ENCODE data around the gene ALPL. TPM values are rescaled to one million over a fixed set of nuclear protein-coding genes. Genes with fewer than 3 reads are reported as not detected.

ALPL gene
- polyA plus RNA-seq, 1 donor from 2014 or later: 0.42 TPM

GRCh38 chr1:21531241-21531640 lies 22.0 kb downstream of the ALPL start:
- TF ChIP-seq EP300 (conservative IDR thresholded peaks at IDR 0.05; ENCODE audit: poor library complexity, severe bottlenecking): no peak
- TF ChIP-seq POLR2AphosphoS5 (IDR thresholded peaks at IDR 0.05): no peak
- TF ChIP-seq SMC3 (conservative IDR thresholded peaks at IDR 0.05; ENCODE audit: poor library complexity): no peak
- TF ChIP-seq MXI1 (conservative IDR thresholded peaks at IDR 0.05; ENCODE audit: poor library complexity, severe bottlenecking): no peak
- no peaks in the 10 kb centered on the region for H3K9me3 ChIP-seq (ENCODE audit: low read length)
- no peak overlapping the region for H2AFZ ChIP-seq (ENCODE audit: low read depth, low read length)
- H4K20me1 ChIP-seq (ENCODE audit: insufficient read depth): no peaks in the 10 kb centered on the region
- H3K27ac ChIP-seq (ENCODE audit: low read length): no peak overlapping the region
- no peak overlapping the region for H3K9ac ChIP-seq (ENCODE audit: low read length)
- H3K27me3 ChIP-seq (ENCODE audit: insufficient read depth, low read depth, low read length): no peaks in the 10 kb centered on the region
- no peak overlapping the region for H3K4me3 ChIP-seq (ENCODE audit: low read length)
- H3K9me2 ChIP-seq (ENCODE audit: insufficient read depth, low read length): no peaks in the 10 kb centered on the region
- no peaks in the 10 kb centered on the region for H3F3A ChIP-seq (ENCODE audit: insufficient read depth, low read length, poor library complexity, severe bottlenecking)
- no peaks in the 10 kb centered on the region for H3K36me3 ChIP-seq (ENCODE audit: insufficient read depth, low read length)
- no peaks in the 10 kb centered on the region for H3K79me2 ChIP-seq (replicated peaks; ENCODE audit: insufficient read depth, low read length)
- no peak overlapping the region for H3K4me2 ChIP-seq (ENCODE audit: low read length)

GRCh38 chr1:21532496-21532895 lies 23.3 kb downstream of the ALPL start:
- Histone ChIP-seq H3K79me2 (replicated peaks; ENCODE audit: insufficient read depth, low read length) (no peaks in the 10 kb centered on the region), H2AFZ (ENCODE audit: low read depth, low read length) (no peak overlapping the region), H3F3A (ENCODE audit: insufficient read depth, low read length, poor library complexity, severe bottlenecking) (no peaks in the 10 kb centered on the region), H3K4me2 (ENCODE audit: low read length) (no peak overlapping the region), H3K4me3 (ENCODE audit: low read length) (no peak overlapping the region), H4K20me1 (ENCODE audit: insufficient read depth) (no peaks in the 10 kb centered on the region), H3K9me3 (ENCODE audit: low read length) (no peaks in the 10 kb centered on the region), H3K27me3 (ENCODE audit: insufficient read depth, low read depth, low read length) (no peaks in the 10 kb centered on the region), H3K9ac (ENCODE audit: low read length) (no peak overlapping the region), H3K9me2 (ENCODE audit: insufficient read depth, low read length) (no peaks in the 10 kb centered on the region), H3K36me3 (ENCODE audit: insufficient read depth, low read length) (no peaks in the 10 kb centered on the region), H3K27ac (ENCODE audit: low read length) (no peak overlapping the region)
- TF ChIP-seq MXI1 (conservative IDR thresholded peaks at IDR 0.05; ENCODE audit: poor library complexity, severe bottlenecking) (no peak), REST (IDR thresholded peaks at IDR 0.05; ENCODE audit: borderline replicate concordance) (no peak), SMC3 (conservative IDR thresholded peaks at IDR 0.05; ENCODE audit: poor library complexity) (no peak)

GRCh38 chr1:21532992-21533534 lies 23.8 kb downstream of the ALPL start:
- TF ChIP-seq EZH2 (IDR thresholded peaks at IDR 0.05; ENCODE audit: borderline replicate concordance, insufficient read depth, low read length, poor library complexity, severe bottlenecking) (no peak), REST (IDR thresholded peaks at IDR 0.05; ENCODE audit: borderline replicate concordance) (no peak), SMC3 (conservative IDR thresholded peaks at IDR 0.05; ENCODE audit: poor library complexity) (no peak), TAF1 (IDR thresholded peaks at IDR 0.05; ENCODE audit: low read depth) (no peak), CTCF (IDR thresholded peaks at IDR 0.05; ENCODE audit: poor library complexity, severe bottlenecking) (no peak), RAD21 (conservative IDR thresholded peaks at IDR 0.05) (no peak), POLR2AphosphoS5 (IDR thresholded peaks at IDR 0.05) (no peak), MXI1 (conservative IDR thresholded peaks at IDR 0.05; ENCODE audit: poor library complexity, severe bottlenecking) (no peak), EP300 (conservative IDR thresholded peaks at IDR 0.05; ENCODE audit: poor library complexity, severe bottlenecking) (no peak)
- Histone ChIP-seq H3K36me3 (ENCODE audit: insufficient read depth, low read length) (no peaks in the 10 kb centered on the region), H3K9ac (ENCODE audit: low read length) (no peak overlapping the region), H3F3A (ENCODE audit: insufficient read depth, low read length, poor library complexity, severe bottlenecking) (no peaks in the 10 kb centered on the region), H3K9me2 (ENCODE audit: insufficient read depth, low read length) (no peaks in the 10 kb centered on the region), H2AFZ (ENCODE audit: low read depth, low read length) (no peak overlapping the region), H3K9me3 (ENCODE audit: low read length) (no peaks in the 10 kb centered on the region), H4K20me1 (ENCODE audit: insufficient read depth) (no peaks in the 10 kb centered on the region), H3K27me3 (ENCODE audit: insufficient read depth, low read depth, low read length) (no peaks in the 10 kb centered on the region), H3K27ac (ENCODE audit: low read length) (no peak overlapping the region), H3K4me2 (ENCODE audit: low read length) (no peak overlapping the region), H3K4me3 (ENCODE audit: low read length) (no peak overlapping the region), H3K79me2 (replicated peaks; ENCODE audit: insufficient read depth, low read length) (no peaks in the 10 kb centered on the region)

Measured in neural cell (in vitro differentiated cells).